GM12878 (cell line): Measurements from ENCODE around the gene LMTK2. TPM values are rescaled to one million over a fixed set of nuclear protein-coding genes. Genes with fewer than 3 reads are reported as not detected.

Experiments used
- ATAC-seq: fragments of 200-7000 bp; cut with Tn5 transposase; 3 replicates; pipeline ENCODE4 v1.9.1; 2020; ENCODE audit warnings: mild to moderate bottlenecking, moderate library complexity
- BruUV-seq: library from RNA; stranded (reverse); fragments of 400-500 nt; replicated peaks from 2 replicates; lab custom pipeline; 2021; lab: Mats Ljungman, UMichigan
- CTCF ChIA-PET: fragments of 300-600 bp; sonication (Branson Sonifier 250); formaldehyde crosslinking; extraction: SDS; loops from one replicate; lab custom pipeline; 2021; ENCODE audit warnings: inconsistent platforms; lab: Yijun Ruan, JAX
- POLR2A ChIA-PET: fragments of 350-600 bp; formaldehyde crosslinking; extraction: SDS; loops from one replicate; lab custom pipeline; 2021; ENCODE audit warnings: inconsistent platforms; lab: Charles Lee
- RAD21 ChIA-PET: fragments of 300-600 bp; sonication (Branson Sonifier 250); formaldehyde crosslinking; loops from one replicate; lab custom pipeline; 2023; ENCODE audit warnings: antibody characterized with exemption; ENCODE audit not compliant: unreplicated experiment; lab: Charles Lee
- SMC1A ChIA-PET: fragments of 300-600 bp; sonication (Branson Sonifier 250); formaldehyde crosslinking; loops from one replicate; lab custom pipeline; 2023; ENCODE audit not compliant: unreplicated experiment, uncharacterized antibody; lab: Charles Lee
- DNase-seq: peaks from one replicate; pipeline ENCODE4 v3.0.0-alpha.2; 2011; ENCODE audit warnings: low read depth, low spot score
- FAIRE-seq: peaks from 3 replicates; lab custom pipeline; 2011; peaks lifted over from hg19 to GRCh38; lab: Jason Lieb, UNC
- H2AFZ ChIP-seq: 2 replicates; pipeline ENCODE4 v1.6.0; 2011; ENCODE audit warnings: low read depth, low read length, control low read depth; ENCODE audit not compliant: control insufficient read depth
- H3K27ac ChIP-seq: 2 replicates; pipeline ENCODE4 v1.5.1; 2011; ENCODE audit warnings: control low read depth; ENCODE audit not compliant: control insufficient read depth, insufficient read depth
- H3K27me3 ChIP-seq, 2 experiments: replicated peaks in 1 of 2; 2 replicates each; pipeline versions ENCODE4 v1.6.0 to v1.6.1; 2011; ENCODE audit warnings: low read length in 1 of 2; ENCODE audit not compliant: control insufficient read depth in 2 of 2, insufficient read depth in 2 of 2
- H3K36me3 ChIP-seq, 2 experiments: 2 replicates each; pipeline ENCODE4 v1.5.1; 2011; ENCODE audit warnings: low read length in 1 of 2; ENCODE audit not compliant: control insufficient read depth in 2 of 2, insufficient read depth in 2 of 2
- H3K4me1 ChIP-seq: 2 replicates; pipeline ENCODE4 v1.6.1; 2011; ENCODE audit warnings: mild to moderate bottlenecking, low read length, moderate library complexity, mixed read lengths; ENCODE audit not compliant: control insufficient read depth, insufficient read depth
- H3K4me2 ChIP-seq: 2 replicates; pipeline ENCODE4 v1.6.0; 2011; ENCODE audit warnings: control low read depth; ENCODE audit not compliant: control insufficient read depth, insufficient read depth
- H3K4me3 ChIP-seq: fragments of 200-600 bp; sonication (generic); 2 replicates; pipeline ENCODE4 v1.5.1; 2016
- H3K79me2 ChIP-seq: 2 replicates; pipeline ENCODE4 v1.6.0; 2011; ENCODE audit warnings: low read length; ENCODE audit not compliant: control insufficient read depth, insufficient read depth
- H3K9ac ChIP-seq: 2 replicates; pipeline ENCODE4 v1.8.0; 2011; ENCODE audit warnings: low read length, control low read depth, mixed read lengths; ENCODE audit not compliant: control insufficient read depth, insufficient read depth
- H3K9me3 ChIP-seq: replicated peaks from 3 replicates; pipeline ENCODE4 v1.5.1; 2011; ENCODE audit warnings: mild to moderate bottlenecking, low read length; ENCODE audit not compliant: control insufficient read depth, insufficient read depth
- H4K20me1 ChIP-seq: 2 replicates; pipeline ENCODE4 v1.6.0; 2011; ENCODE audit not compliant: control insufficient read depth, insufficient read depth
- ATF3 ChIP-seq: IDR thresholded peaks from 2 replicates; pipeline ENCODE4 v1.6.1; 2011; ENCODE audit warnings: low read depth, mild to moderate bottlenecking, low read length, moderate library complexity, borderline replicate concordance; ENCODE audit errors: extremely low read depth
- BHLHE40 ChIP-seq, 2 experiments: fragments of 450-650 bp in 1 of 2; IDR thresholded peaks; 2 replicates each; pipeline ENCODE4 v1.6.1; 2011 to 2017; ENCODE audit warnings: low read depth in 2 of 2, borderline replicate concordance in 1 of 2, improper control_type of control experiment in 1 of 2, low read length in 1 of 2, mild to moderate bottlenecking in 1 of 2
- CHD1 ChIP-seq: IDR thresholded peaks from 2 replicates; pipeline ENCODE4 v1.6.1; 2012; ENCODE audit warnings: low read depth, low read length, improper control_type of control experiment
- E2F4 ChIP-seq: IDR thresholded peaks from 2 replicates; pipeline ENCODE4 v1.6.1; 2012; ENCODE audit warnings: low read depth, low read length, improper control_type of control experiment
- IKZF2 ChIP-seq, 2 experiments: fragments of 450-650 bp; IDR thresholded peaks; 2 replicates each; pipeline ENCODE4 v1.6.1; 2017; ENCODE audit warnings: mild to moderate bottlenecking in 2 of 2, moderate library complexity in 2 of 2
- MEF2A ChIP-seq: IDR thresholded peaks from 2 replicates; pipeline ENCODE4 v1.6.1; 2011; ENCODE audit warnings: low read depth, mild to moderate bottlenecking, low read length, moderate library complexity; ENCODE audit not compliant: insufficient read depth
- NFXL1 ChIP-seq: fragments of 450-650 bp; IDR thresholded peaks from 2 replicates; pipeline ENCODE4 v1.6.1; 2017; ENCODE audit warnings: antibody characterized with exemption, mild to moderate bottlenecking, borderline replicate concordance
- NFYB ChIP-seq: IDR thresholded peaks from 2 replicates; pipeline ENCODE4 v1.6.1; 2011; ENCODE audit warnings: low read depth, mild to moderate bottlenecking, low read length, improper control_type of control experiment, moderate library complexity; ENCODE audit not compliant: insufficient read depth
- NR2C2 ChIP-seq: IDR thresholded peaks from 2 replicates; pipeline ENCODE4 v1.6.1; 2011; ENCODE audit warnings: borderline replicate concordance, low read depth; ENCODE audit not compliant: control insufficient read depth, insufficient read length
- RB1 ChIP-seq: fragments of 450-650 bp; formaldehyde crosslinking; IDR thresholded peaks from 2 replicates; pipeline ENCODE4 v1.6.1; 2017; ENCODE audit warnings: mild to moderate bottlenecking, borderline replicate concordance
- RELA ChIP-seq: fragments of 450-650 bp; IDR thresholded peaks from 2 replicates; pipeline ENCODE4 v1.8.0; 2014; ENCODE audit warnings: borderline replicate concordance; ENCODE audit not compliant: partially characterized antibody
- RELB ChIP-seq: fragments of 450-650 bp; IDR thresholded peaks from 2 replicates; pipeline ENCODE4 v1.6.1; 2017; ENCODE audit warnings: low read depth, mild to moderate bottlenecking, moderate library complexity
- SP1 ChIP-seq: IDR thresholded peaks from one replicate; pipeline ENCODE4 v1.6.1; 2011; ENCODE audit warnings: low read depth, low read length
- SREBF1 ChIP-seq: IDR thresholded peaks from 2 replicates; pipeline ENCODE4 v1.6.1; 2012; ENCODE audit warnings: mild to moderate bottlenecking, low read length
- TCF7 ChIP-seq: IDR thresholded peaks from 2 replicates; pipeline ENCODE4 v1.6.1; 2014; ENCODE audit warnings: antibody characterized with exemption, borderline replicate concordance
- ZNF622 ChIP-seq: fragments of 450-650 bp; IDR thresholded peaks from 2 replicates; pipeline ENCODE4 v1.6.1; 2017; ENCODE audit warnings: mild to moderate bottlenecking, inconsistent platforms
- ZSCAN29 ChIP-seq: fragments of 450-650 bp; IDR thresholded peaks from 2 replicates; pipeline ENCODE4 v1.6.1; 2017; ENCODE audit warnings: mild to moderate bottlenecking, moderate library complexity
- WGBS: methylation state at CpG from one replicate; pipeline ENCODE4 v1.1.6; 2016; ENCODE audit warnings: low lambda C conversion rate; ENCODE audit not compliant: insufficient replicate concordance, insufficient coverage; ENCODE audit errors: missing lambda C conversion rate; 5-methylcytosine and 5-hydroxymethylcytosine counted together
- in situ Hi-C: fragments of 300-500 bp; cut with MboI; formaldehyde crosslinking; loops from 9 replicates; pipeline ENCODE4 v1.14.3; 2018; ENCODE audit warnings: mixed read lengths
- intact Hi-C: fragments of 100-400 bp; cut with micrococcal nuclease; formaldehyde crosslinking; loops from one replicate; pipeline ENCODE4 v1.14.2; 2022; ENCODE audit not compliant: unreplicated experiment
- polyA plus RNA-seq, 11 experiments: library from polyadenylated mRNA; depleted of rRNA in 4 of 11; unstranded in 6 of 11; stranded (reverse) in 5 of 11; fragments of >200 nt; fragmentation: Nextera tagmentation in 4 of 11; fragmentation: Illumina TruSeq in 1 of 11; extraction: Ambion mirVana in 4 of 11; extraction: Trizol in 1 of 11; gene quantifications; 1 replicate in 1 of 11; 2 replicates in 10 of 11; pipeline versions ENCODE4 v1.2.1 to v1.2.3, GENCODE V29; 2011 to 2016; ENCODE audit warnings: inconsistent platforms in 2 of 11, missing spikeins in 2 of 11, low read depth in 1 of 11
- total RNA-seq, 4 experiments: library from RNA; depleted of rRNA in 3 of 4; stranded (reverse); fragments of >200 nt in 3 of 4; fragmentation: Illumina TruSeq in 1 of 4; extraction: Trizol in 1 of 4; gene quantifications; 2 replicates each; pipeline versions ENCODE4 v1.2.1 to v1.2.3, GENCODE V29; 2013 to 2021

LMTK2 gene
- total and polyA plus RNA-seq, 10 of the 15 experiments (the other 5 are each of a cell fraction or from before 2014, with no cell fraction given): 0.68 to 8.7 (median 4.6) TPM

- TF ChIP-seq CHD1 (no peak), MEF2A (no peak), NFXL1 (no peak), RELB (no peak), ZNF622 (no peak), RB1 (no peak), BHLHE40 (IDR thresholded peaks at IDR 0.05; ENCODE audit: borderline replicate concordance in 1 of 2, low read depth in 2 of 2, low read length in 1 of 2) (no peak), IKZF2 (IDR thresholded peaks at IDR 0.05) (no peak)
These were observed 85.2 kb downstream of the LMTK2 start (continued) for GRCh38 chr7:98191668-98192431.

- TSS peak; percentile 40 for BruUV-seq
- ChIA-PET CTCF (no interaction called here), SMC1A (no interaction called here), POLR2A (interaction anchor here (1.5 kb wide), 1 partner anchor 8 kb away, joined by 3 read pairs; no protein-coding TSS in a partner anchor), RAD21 (no interaction called here)
- H2AFZ ChIP-seq: no peak overlapping the region
- no peak overlapping the region for H3K27ac ChIP-seq
- no peak overlapping the region for H3K9ac ChIP-seq
- H3K79me2 ChIP-seq: no peaks in the 10 kb centered on the region
- DNase-seq (no peak), FAIRE-seq (no peak), ATAC-seq (no peak)
- in situ Hi-C loops (no loop called here), intact Hi-C loops (no loop called here)
- H3K4me3 ChIP-seq: no peak overlapping the region
- no peaks in the 10 kb centered on the region; the same call in 2 of the 3 replicates for H3K9me3 ChIP-seq
- H3K27me3 ChIP-seq: no peaks in the 10 kb centered on the region
- WGBS: 92% methylated on average over 22 of the region's 22 CpGs
- H3K4me1 ChIP-seq: no peaks in the 10 kb centered on the region
- H4K20me1 ChIP-seq: peaks cover 4% of the 10 kb centered on the region; the same call in 1 of the 2 replicates
- H3K4me2 ChIP-seq: no peak overlapping the region
- peaks cover 5 to 8% of the 10 kb centered on the region in 2 experiments; a peak in 3 of 4 replicates for H3K36me3 ChIP-seq
- TF ChIP-seq NR2C2 (no peak), NFYB (no peak), ATF3 (no peak), SREBF1 (no peak), SP1 (no peak), E2F4 (no peak), TCF7 (no peak), RELA (no peak), ZSCAN29 (no peak)
These were observed 86.3 kb downstream of the LMTK2 start for GRCh38 chr7:98192781-98193457.
